Measurements from ENCODE around the gene C11orf42.

GRCh38 chr11:6240139-6240538 is 34.8 kb downstream of the C11orf42 start:
- TF ChIP-seq, protein P1, sequence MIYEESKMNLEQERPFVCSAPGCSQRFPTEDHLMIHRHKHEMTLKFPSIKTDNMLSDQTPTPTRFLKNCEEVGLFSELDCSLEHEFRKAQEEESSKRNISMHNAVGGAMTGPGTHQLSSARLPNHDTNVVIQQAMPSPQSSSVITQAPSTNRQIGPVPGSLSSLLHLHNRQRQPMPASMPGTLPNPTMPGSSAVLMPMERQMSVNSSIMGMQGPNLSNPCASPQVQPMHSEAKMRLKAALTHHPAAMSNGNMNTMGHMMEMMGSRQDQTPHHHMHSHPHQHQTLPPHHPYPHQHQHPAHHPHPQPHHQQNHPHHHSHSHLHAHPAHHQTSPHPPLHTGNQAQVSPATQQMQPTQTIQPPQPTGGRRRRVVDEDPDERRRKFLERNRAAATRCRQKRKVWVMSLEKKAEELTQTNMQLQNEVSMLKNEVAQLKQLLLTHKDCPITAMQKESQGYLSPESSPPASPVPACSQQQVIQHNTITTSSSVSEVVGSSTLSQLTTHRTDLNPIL (CRISPR knock-in tag; IDR thresholded peaks at IDR 0.05; ENCODE audit: low read depth): no peak
- no peak for TF ChIP-seq OSR1 (CRISPR knock-in tag; IDR thresholded peaks at IDR 0.05)
- no peak for TF ChIP-seq ZFP30 (CRISPR knock-in tag; IDR thresholded peaks at IDR 0.05)
- TF ChIP-seq RARB (CRISPR knock-in tag; IDR thresholded peaks at IDR 0.05): no peak
- TF ChIP-seq ZNF70 (CRISPR knock-in tag; IDR thresholded peaks at IDR 0.05): no peak
- TF ChIP-seq PATZ1 (CRISPR knock-in tag; IDR thresholded peaks at IDR 0.05; ENCODE audit: borderline replicate concordance): no peak
- TF ChIP-seq BACH2 (CRISPR knock-in tag; IDR thresholded peaks at IDR 0.05; ENCODE audit: borderline replicate concordance): no peak
- no peak for TF ChIP-seq ESRRG (CRISPR knock-in tag; IDR thresholded peaks at IDR 0.05)
- TF ChIP-seq ZNF565 (CRISPR knock-in tag; conservative IDR thresholded peaks at IDR 0.05; ENCODE audit: low read depth): no peak
- TF ChIP-seq TSHZ2 (CRISPR knock-in tag; IDR thresholded peaks at IDR 0.05): no peak
- no peak for TF ChIP-seq TOX (CRISPR knock-in tag; IDR thresholded peaks at IDR 0.05; ENCODE audit: borderline replicate concordance)
- TF ChIP-seq ARNTL (CRISPR knock-in tag; IDR thresholded peaks at IDR 0.05; ENCODE audit: borderline replicate concordance, low read depth): no peak
- TF ChIP-seq ISL1 (CRISPR knock-in tag; IDR thresholded peaks at IDR 0.05): no peak
- no peak for TF ChIP-seq ZFP3 (CRISPR knock-in tag; IDR thresholded peaks at IDR 0.05)
